ENCODE data around the gene TBC1D14.
A peak's percentile ranks its signal among the peaks of the same experiment; 100 is the strongest.
"Not testable (repeated sequence)": the region's sequence is repeated elsewhere in the genome, so short reads cannot be mapped to it uniquely, and the experiment has no call there.

The TBC1D14 gene

DNA sequence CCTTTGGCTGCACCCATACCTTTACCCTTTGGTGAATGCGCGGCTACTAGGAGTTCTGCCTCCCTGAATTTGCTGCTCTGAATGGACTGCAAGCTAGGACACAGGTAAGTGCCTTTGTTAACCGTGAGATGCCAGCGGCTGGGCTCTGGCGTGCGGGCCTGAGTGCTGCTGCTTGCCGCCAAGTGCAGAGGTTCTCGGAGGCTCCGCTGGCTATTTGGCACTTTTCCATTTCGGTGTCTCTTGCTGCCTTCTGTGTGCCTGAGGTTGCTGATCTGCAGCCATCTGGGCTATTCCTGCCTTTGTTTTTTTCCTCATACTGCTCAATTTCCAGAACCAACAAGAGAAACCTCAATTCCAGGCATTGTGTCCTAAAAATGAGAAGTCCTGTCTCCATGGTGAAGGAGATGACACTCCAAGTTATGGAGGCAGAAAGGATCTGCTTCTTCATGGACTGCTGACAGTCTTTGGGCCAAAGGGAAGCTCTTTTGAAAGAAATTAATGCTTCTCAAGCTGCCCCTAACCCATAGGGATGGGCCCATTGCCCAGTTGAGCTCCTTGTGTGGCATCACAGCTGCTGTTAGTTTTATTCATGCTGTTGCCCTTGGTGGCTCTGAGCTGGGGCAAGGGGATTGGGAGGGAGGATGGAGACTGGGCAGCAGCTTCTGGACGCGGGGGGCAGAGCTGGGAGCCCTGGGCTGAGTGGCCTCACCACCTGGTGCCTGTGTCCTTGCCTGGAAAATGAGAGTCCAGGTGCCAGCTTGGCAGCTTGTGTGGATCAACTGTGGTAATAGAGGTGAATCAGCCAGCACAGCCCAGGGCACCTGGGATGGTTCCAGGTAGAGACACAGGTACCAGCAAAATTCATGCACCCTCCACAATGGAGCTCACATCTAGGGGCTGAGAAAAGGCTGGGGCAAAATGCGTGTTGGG lies 3.8 kb upstream of the TBC1D14 start:
- DNase-seq (ENCODE audit: low read depth) = no peak
- H3K4me3 ChIP-seq (ENCODE audit: low read depth, low read length) = no peak overlapping the region

DNA sequence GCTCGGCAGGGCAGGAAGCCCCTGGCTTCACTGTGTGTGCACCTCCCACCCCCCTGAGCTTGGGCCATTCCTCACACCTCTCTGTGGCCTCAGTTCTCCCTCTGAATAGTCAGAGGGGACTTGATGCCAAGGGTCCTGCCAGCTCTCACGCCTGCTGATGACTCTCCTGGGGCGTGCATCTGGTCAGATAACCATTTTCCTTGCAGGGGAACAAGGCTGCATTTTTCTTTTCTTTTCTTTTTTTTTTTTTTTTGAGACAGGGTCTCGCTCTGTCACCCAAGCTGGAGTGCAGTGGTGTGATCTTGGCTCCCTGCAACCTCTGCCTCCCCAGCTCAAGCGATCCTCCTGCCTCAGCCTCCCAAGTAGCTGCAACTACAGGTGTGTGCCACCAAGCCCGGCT lies 3.1 kb upstream of the TBC1D14 start:
- not testable (repeated sequence) for DNase-seq (ENCODE audit: low read depth); H3K4me3 ChIP-seq (ENCODE audit: low read depth, low read length)

DNA sequence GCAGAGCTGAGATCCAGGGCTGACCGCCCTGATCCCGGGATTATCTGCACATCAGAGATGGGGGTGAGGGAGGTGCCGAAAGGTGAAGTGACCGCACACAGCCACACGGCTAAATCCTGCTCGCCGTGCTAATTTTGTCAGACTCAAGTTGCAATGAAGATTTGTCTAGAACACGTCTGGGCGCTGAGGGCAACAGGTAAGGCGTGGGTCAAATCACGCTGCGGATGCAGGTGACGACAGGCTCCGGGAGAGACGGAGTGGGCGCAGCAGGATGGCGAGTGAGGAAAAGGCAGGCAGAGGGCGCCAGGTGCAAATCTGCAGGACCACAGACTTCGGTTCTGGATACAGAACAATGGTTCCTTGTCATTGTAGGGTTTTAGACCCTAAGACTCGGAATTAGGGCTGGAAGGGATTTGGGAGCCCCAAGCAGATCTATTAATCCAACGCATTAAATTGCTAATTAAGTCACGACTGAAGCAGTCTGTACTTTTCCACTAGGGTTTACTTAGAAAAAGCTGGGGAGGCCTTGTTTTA lies 1.9 kb upstream of the TBC1D14 start:
- no peak overlapping the region for H3K4me3 ChIP-seq (ENCODE audit: low read depth, low read length)
- no peak for DNase-seq (ENCODE audit: low read depth)

- DNase-seq (ENCODE audit: low read depth) = no peak
- H3K4me3 ChIP-seq (ENCODE audit: low read depth, low read length) = peak overlapping the region; percentile 57
These were observed 1.1 kb upstream of the TBC1D14 start for GRCh38 chr4:6908432-6909112.

- H3K4me3 ChIP-seq (ENCODE audit: low read depth, low read length) = peak overlapping the region; percentile 57
- DNase-seq (ENCODE audit: low read depth) = no peak
These were observed 329 bp downstream of the TBC1D14 start for GRCh38 chr4:6909970-6910339.

- no peak for DNase-seq (ENCODE audit: low read depth)
These were observed 824 bp downstream of the TBC1D14 start for GRCh38 chr4:6910340-6910959.

GRCh38 chr4:6910960-6911874 lies 1.6 kb downstream of the TBC1D14 start:
- H3K4me3 ChIP-seq (ENCODE audit: low read depth, low read length) = no peak overlapping the region
- DNase-seq (ENCODE audit: low read depth) = no peak

More at GRCh38 chr4:6910340-6910959, 824 bp downstream of the TBC1D14 start:
- peak overlapping the region; percentile 57 for H3K4me3 ChIP-seq (ENCODE audit: low read depth, low read length)

DNA sequence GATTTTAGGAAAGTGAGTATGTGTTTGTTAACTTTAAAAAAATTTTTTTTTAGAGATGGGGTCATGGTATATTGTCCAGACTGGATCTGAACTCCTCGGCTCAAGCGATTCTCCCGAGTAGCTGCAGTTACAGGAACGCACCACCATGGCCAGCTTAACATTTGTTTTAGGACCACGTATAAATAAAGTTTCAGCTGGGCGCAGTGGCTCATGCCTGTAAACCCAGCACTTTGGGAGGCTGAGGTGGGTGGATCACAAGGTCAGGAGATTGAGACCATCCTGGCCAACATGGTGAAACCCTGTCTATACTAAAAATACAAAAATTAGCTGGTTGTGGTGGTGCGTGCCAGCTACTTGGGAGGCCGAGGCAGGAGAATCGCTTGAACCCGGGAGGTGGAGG lies 2.3 kb downstream of the TBC1D14 start:
- not testable (repeated sequence) for H3K4me3 ChIP-seq (ENCODE audit: low read depth, low read length); DNase-seq (ENCODE audit: low read depth)

DNA sequence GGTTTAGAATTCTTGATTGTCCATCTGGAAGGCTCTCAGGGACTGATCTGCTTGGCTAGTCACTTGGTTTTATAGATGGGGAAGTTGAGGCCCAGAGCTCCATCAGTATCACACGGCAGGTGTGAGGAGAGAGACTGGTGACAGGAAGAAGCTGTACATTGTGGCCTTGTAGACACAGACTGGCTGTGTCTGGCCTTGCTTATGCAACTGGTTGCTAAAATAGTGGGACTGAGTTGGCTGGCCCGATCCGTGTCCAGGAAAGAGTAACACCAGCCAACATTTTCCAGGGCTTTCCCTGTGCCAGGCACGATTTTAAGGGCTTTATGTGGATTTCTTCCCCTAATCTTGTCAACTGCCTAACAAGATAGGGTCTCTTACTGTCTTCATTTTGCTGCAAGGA lies 2.8 kb downstream of the TBC1D14 start:
- H3K4me3 ChIP-seq (ENCODE audit: low read depth, low read length) = no peak overlapping the region
- no peak for DNase-seq (ENCODE audit: low read depth)

- H3K4me3 ChIP-seq (ENCODE audit: low read depth, low read length) = no peak overlapping the region
- DNase-seq (ENCODE audit: low read depth) = no peak
These were observed 3.8 kb downstream of the TBC1D14 start for GRCh38 chr4:6913350-6913905.

- H3K4me3 ChIP-seq (ENCODE audit: low read depth, low read length) = no peak overlapping the region
- no peak for DNase-seq (ENCODE audit: low read depth)
These were observed 4.8 kb downstream of the TBC1D14 start for GRCh38 chr4:6914448-6914847.

DNA sequence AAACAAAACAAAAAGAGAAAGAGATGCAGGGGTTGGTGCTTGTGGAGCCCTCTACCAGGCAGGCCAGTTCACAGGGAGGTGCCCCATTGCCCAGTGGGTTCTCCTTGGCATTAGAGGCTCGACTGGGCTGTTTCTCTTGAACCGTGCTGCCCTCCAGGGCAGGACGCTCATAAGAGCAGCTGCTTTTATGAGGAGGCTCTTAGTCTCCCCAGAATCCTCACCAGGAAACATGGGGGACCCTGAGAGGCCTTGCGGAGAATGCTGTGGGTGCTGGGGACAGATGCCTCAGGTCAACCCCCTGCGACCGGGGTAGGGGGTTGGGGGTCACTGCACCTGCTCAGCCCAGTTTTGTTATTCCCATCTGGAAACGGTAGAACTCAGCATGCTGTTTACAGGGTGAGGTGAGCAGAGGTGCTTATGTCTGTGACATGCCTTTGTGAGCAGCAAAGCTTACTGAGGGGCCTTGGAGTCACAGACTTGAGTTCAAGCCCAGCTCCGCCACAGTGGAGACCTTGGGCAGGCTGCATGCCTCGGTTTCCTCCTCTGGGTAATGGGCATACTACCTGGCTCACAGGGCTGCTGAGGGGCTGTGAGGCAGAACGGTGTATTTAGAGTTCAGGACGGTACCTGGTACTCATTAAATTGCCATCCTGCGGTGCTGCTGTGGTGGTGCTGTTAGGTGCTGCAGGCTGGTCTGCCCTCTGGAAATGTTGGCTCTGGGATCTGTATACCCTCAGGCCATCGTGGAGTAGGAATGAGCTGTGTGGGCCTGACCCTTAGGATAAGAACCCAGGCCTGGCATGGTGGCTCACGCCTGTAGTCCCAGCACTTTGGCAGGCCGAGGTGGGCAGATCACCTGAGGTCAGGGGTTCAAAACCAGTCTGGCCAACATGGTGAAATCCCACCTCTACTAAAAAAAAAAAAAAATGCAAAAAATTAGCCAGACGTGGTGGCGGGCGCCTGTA lies 5.7 kb downstream of the TBC1D14 start:
- no peak for DNase-seq (ENCODE audit: low read depth)
- no peak overlapping the region for H3K4me3 ChIP-seq (ENCODE audit: low read depth, low read length)

DNA sequence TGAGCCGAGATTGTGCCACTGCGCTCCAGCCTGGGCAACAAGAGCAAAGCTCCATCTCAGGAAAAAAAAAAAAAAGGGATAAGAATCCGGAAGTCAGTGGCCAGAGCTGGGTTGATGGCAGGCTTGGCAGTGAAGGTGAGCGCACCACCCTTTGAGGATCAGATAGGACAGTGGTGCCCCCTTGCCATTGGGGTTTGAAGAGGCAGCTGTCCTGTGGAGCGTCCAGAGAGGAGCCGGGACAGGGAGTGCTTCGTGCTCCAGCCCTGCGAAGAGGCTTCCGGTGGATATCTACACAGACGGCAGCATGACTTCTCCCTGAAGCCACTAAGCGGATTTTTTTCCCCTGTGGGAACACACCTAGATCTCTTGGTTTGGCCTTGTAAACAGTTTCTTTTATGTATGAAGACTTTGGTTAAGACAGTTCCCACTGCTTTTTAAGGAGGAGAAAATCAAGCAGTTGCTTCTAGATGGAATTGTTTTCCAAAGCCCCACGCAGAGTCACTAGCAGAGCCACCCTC lies 6.5 kb downstream of the TBC1D14 start:
- no peak overlapping the region for H3K4me3 ChIP-seq (ENCODE audit: low read depth, low read length)
- no peak for DNase-seq (ENCODE audit: low read depth)

GRCh38 chr4:6916587-6917460 lies 7.2 kb downstream of the TBC1D14 start:
- no peak for DNase-seq (ENCODE audit: low read depth)
- H3K4me3 ChIP-seq (ENCODE audit: low read depth, low read length) = no peak overlapping the region

DNA sequence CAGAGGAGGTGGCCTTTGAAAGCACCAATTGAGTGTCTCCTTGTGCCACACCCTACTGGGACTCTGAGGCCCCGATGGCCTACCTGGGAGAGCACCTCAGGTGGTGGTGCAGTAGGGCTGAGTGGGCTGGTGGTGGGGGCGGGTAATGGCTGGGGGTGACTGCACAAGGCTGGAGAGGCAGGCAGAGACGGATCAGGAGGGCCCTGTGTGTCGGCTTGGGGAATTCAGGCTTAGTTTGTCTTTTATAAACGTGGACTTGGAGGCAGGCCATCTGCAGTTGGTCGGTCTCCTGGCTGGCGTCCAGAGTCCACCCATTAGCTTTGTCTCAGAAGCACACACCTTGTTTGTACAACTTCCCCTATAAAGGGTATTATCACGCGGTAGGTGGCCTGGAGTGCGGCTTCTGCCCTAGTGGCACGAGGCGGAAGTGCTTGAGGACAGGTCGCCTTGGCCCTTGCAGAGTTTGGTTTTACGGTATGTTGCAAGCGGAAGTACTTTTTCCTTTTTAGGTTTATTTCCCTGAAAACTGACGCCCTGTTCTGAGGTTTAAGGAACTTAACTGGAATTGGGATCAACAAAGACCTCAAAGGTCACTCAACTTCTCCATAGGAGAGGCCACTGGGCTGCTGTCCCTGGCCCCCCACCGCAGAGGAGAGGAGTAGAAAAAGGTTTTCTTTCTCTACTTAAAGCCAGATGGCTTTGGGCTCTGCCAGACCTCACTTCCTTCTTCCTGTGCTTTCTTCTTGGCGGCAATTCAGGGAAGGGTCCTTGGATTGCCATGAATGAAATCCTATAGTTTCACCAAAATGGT lies 8.0 kb downstream of the TBC1D14 start:
- no peak overlapping the region for H3K4me3 ChIP-seq (ENCODE audit: low read depth, low read length)
- DNase-seq (ENCODE audit: low read depth) = no peak

DNA sequence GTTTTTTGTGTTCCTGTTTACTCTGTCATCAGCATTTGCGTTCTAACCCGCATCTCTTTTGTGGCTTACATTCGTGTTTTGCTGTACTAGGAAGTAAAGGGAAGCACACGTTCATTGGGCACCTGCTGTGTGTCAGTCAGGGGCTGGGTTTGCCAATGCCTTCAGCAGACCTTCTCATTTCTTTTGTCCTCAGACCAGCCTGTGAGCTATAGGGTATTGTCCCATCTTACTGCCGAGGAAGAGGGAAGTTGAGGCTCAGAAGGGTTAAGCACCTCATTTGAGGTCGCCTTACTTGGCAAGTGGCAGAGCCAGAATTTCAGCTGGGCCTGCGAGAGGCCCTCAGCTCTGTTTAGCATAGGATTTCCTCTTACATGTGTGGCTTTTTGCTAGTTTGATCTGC lies 8.7 kb downstream of the TBC1D14 start:
- H3K4me3 ChIP-seq (ENCODE audit: low read depth, low read length) = no peak overlapping the region
- DNase-seq (ENCODE audit: low read depth) = no peak
